H1 (cell line): ENCODE data around the gene FGF21. TPM values are rescaled to one million over a fixed set of nuclear protein-coding genes. Genes with fewer than 3 reads are reported as not detected.

Experiments
- BCL11A ChIP-seq, 2 experiments: IDR thresholded peaks; one replicate each; pipeline ENCODE4 v1.6.1; 2011; ENCODE audit warnings: low read depth in 2 of 2, low read length in 2 of 2, mild to moderate bottlenecking in 2 of 2
- CTCF ChIP-seq, 3 experiments: IDR thresholded peaks; 1 replicate in 2 of 3; 2 replicates in 1 of 3; pipeline versions ENCODE4 v1.5.1 to v1.6.1; 2011; ENCODE audit warnings: low read length in 3 of 3, mild to moderate bottlenecking in 3 of 3, inconsistent platforms in 2 of 3, low read depth in 1 of 3, moderate library complexity in 1 of 3; ENCODE audit not compliant: insufficient read depth in 1 of 3; ENCODE audit errors: control extremely low read depth in 1 of 3
- EGR1 ChIP-seq: IDR thresholded peaks from 2 replicates; pipeline ENCODE4 v1.6.1; 2011; ENCODE audit warnings: low read depth, low read length, borderline replicate concordance
- GABPA ChIP-seq: IDR thresholded peaks from 2 replicates; pipeline ENCODE4 v1.6.1; 2011; ENCODE audit warnings: mild to moderate bottlenecking, low read length, moderate library complexity, borderline replicate concordance; ENCODE audit not compliant: insufficient read depth
- GTF2F1 ChIP-seq: IDR thresholded peaks from 2 replicates; pipeline ENCODE4 v1.6.1; 2012; ENCODE audit warnings: low read depth, low read length, improper control_type of control experiment, borderline replicate concordance
- HDAC2 ChIP-seq, 2 experiments: fragments of 300-600 bp in 1 of 2; sonication (generic) in 1 of 2; IDR thresholded peaks; 2 replicates each; pipeline ENCODE4 v1.6.1; 2011 to 2012; ENCODE audit warnings: low read depth in 2 of 2, low read length in 2 of 2, mild to moderate bottlenecking in 2 of 2, moderate library complexity in 2 of 2, borderline replicate concordance in 1 of 2, inconsistent platforms in 1 of 2
- KDM1A ChIP-seq: fragments of 200-600, 300-600 bp; sonication (generic); IDR thresholded peaks from 2 replicates; pipeline ENCODE4 v1.7.1; 2016; ENCODE audit warnings: mild to moderate bottlenecking, low read length, borderline replicate concordance
- NRF1 ChIP-seq: IDR thresholded peaks from 2 replicates; pipeline ENCODE4 v1.6.1; 2011; ENCODE audit warnings: mild to moderate bottlenecking, low read depth, low read length, improper control_type of control experiment
- PHF8 ChIP-seq: fragments of 200-600 bp; sonication (generic); conservative IDR thresholded peaks from 2 replicates; pipeline ENCODE4 v1.7.1; 2012; ENCODE audit warnings: low read depth, mild to moderate bottlenecking, inconsistent platforms, low read length, moderate library complexity
- RBBP5 ChIP-seq: IDR thresholded peaks from 2 replicates; pipeline ENCODE4 v1.7.1; 2012; ENCODE audit warnings: low read depth, mild to moderate bottlenecking, inconsistent platforms, low read length, moderate library complexity, borderline replicate concordance
- SIN3A ChIP-seq, 2 experiments: IDR thresholded peaks in 1 of 2; conservative IDR thresholded peaks in 1 of 2; 2 replicates each; pipeline ENCODE4 v1.6.1; 2011 to 2012; ENCODE audit warnings: low read length in 2 of 2, improper control_type of control experiment in 1 of 2, low read depth in 1 of 2, mild to moderate bottlenecking in 1 of 2
- polyA plus RNA-seq, 7 experiments: library from polyadenylated mRNA; depleted of rRNA in 3 of 7; stranded (reverse) in 5 of 7; unstranded in 2 of 7; fragments of >200 nt in 5 of 7; fragments of 200-250 nt in 2 of 7; gene quantifications; 1 replicate in 5 of 7; 2 replicates in 1 of 7; 4 replicates in 1 of 7; pipeline versions ENCODE4 v1.2.1 to v1.2.3, GENCODE V29; 2011 to 2013; ENCODE audit warnings: missing spikeins in 2 of 7, mixed read lengths in 2 of 7
- total RNA-seq: library from RNA; stranded (reverse); fragmentation: NEBNext Ultra II Directional; extraction: Animal tissue kit (Norgen Biotek cat#: 25700); gene quantifications from 2 replicates; pipeline ENCODE4 v1.2.1, GENCODE V29; 2021

Gene FGF21
- total and polyA plus RNA-seq, 2 of the 8 experiments (the other 6 are each of a cell fraction or from before 2014, with no cell fraction given), result 0.48 to 0.80 TPM

DNA sequence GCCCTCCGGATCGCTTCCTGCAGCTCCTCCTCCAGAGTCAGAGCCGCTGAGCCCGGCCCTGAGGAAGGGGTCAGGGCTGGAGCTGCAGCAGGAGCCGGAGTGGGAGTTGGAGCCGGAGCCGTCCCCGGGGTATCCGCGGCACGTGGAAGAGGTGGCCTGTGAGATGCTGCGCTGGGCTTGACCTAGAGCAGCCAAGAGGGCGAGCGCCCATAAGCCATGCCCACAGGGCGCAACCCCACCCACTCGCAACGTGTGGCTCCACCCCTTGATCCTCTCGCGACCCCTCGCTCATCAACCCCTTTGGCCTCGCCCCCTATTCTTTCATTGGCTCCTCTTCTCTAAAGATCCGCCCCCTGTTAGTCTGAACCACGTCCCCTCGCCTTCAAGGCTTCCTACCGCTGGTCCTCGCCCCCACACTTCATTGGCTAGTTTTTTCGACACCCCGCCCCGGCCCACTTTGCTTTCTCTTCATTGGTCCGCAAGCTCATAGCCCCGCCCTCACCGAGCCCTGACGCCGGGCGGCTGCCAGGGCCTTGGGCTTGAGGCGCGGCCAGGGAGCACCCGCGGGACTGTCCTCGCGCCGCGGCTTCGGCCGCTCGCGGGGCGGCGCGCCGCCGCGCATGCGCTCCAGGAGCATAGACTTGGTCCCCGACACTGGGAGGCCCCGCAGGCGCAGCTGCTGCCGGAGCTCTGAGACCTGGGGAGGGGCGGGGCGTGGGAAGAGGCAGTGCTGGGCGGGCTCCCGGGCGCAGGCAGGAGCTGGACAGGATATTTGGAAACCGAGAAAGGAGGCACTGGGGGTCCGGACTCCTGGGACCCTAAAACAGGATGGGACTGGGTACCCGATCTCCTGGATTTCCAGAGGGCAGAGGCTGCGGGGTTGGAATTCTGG, 41.2 kb upstream of the FGF21 start (continued):
- TF ChIP-seq HDAC2 (IDR thresholded peaks at IDR 0.05; ENCODE audit: borderline replicate concordance in 1 of 2, low read depth in 2 of 2, low read length in 2 of 2), result peak; percentile 61 to 64; a peak in 2 of 4 replicates
- peak; percentile 52 for TF ChIP-seq PHF8
- no peak for TF ChIP-seq EGR1
- TF ChIP-seq GABPA, result no peak
- TF ChIP-seq RBBP5, result peak; percentile 25; the same call in 1 of the 2 replicates
- TF ChIP-seq NRF1, result peak; percentile 87
- TF ChIP-seq GTF2F1, result no peak
- TF ChIP-seq BCL11A (IDR thresholded peaks at IDR 0.05; ENCODE audit: low read depth in 2 of 2, low read length in 2 of 2), result no peak
- peak; percentile 7; the same call in 1 of the 2 replicates for TF ChIP-seq KDM1A
- TF ChIP-seq CTCF (IDR thresholded peaks at IDR 0.05; ENCODE audit: control extremely low read depth in 1 of 3, insufficient read depth in 1 of 3, low read depth in 1 of 3, low read length in 3 of 3), result no peak
- TF ChIP-seq SIN3A (conservative IDR thresholded peaks at IDR 0.05 in 1 of 2, IDR thresholded peaks at IDR 0.05 in 1 of 2; ENCODE audit: low read depth in 1 of 2, low read length in 2 of 2), result no peak
